ENCODE measurements around the gene RSPH6A.

Gene RSPH6A

DNA sequence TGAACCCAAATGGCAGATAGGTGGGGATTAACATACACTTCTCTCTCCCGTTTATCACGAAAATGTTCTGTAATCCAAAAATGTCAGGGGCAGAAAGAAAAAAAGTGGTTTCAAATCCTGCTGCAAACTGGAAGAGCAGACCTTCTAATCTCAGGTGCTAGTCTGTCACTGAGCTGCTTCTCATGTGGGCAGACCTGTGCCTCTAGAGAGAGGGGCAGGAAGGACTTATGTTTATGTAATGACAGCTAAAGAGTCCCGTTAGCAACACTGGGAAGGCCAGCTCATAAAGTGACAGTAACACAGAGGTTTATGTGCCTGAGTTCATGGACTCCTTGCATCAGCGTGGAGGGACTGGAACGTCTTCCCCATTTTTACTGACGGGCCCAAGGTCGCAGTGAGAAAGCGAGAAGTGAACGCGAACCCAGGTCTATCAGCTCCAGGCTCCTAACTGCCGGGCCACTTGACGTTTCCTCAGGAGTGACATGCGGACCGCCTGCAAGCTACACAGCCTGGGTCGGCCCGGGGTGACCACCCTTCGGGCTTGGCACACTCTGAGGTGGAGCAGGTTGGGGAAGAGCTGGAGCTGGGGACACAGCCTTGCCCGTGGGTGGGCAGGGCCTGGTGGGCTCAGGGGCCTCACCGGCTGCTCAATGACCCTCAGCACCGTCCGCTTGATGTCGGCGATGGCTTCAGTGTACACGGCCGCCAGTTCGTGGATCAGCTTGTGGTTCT is 9.6 kb upstream of the RSPH6A start:
- no peak for DNase-seq

- DNase-seq: no peak
Observed at GRCh38 chr19:45824041-45824471, 8.9 kb upstream of the RSPH6A start.

DNA sequence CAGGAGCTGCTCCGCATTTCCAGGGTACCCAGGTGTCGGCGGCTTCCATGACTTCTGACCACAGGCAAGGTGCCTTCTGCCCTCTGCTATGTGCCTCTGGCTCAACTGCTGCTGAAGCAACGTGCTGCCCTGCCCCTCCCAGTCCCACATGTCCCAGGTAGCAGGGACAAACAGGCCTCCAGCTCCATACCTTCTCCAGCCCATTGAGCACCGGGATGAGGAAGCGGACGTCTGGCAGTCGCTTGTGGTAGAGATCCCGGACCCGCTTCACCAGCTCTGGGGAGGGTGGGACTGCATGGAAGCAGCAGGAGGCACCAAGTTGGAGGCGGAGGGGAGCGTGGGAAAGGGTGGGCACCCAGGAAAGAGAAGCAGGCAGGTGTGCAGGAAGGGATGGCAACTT is 8.1 kb upstream of the RSPH6A start:
- no peak for DNase-seq

- no peak for DNase-seq
Observed at GRCh38 chr19:45822716-45823115, 7.6 kb upstream of the RSPH6A start.

- no peak for DNase-seq
Observed at GRCh38 chr19:45821570-45821969, 6.5 kb upstream of the RSPH6A start.

GRCh38 chr19:45821103-45821521 is 6.0 kb upstream of the RSPH6A start:
- no peak for DNase-seq

GRCh38 chr19:45820413-45821102 is 5.5 kb upstream of the RSPH6A start:
- no peak for DNase-seq

DNA sequence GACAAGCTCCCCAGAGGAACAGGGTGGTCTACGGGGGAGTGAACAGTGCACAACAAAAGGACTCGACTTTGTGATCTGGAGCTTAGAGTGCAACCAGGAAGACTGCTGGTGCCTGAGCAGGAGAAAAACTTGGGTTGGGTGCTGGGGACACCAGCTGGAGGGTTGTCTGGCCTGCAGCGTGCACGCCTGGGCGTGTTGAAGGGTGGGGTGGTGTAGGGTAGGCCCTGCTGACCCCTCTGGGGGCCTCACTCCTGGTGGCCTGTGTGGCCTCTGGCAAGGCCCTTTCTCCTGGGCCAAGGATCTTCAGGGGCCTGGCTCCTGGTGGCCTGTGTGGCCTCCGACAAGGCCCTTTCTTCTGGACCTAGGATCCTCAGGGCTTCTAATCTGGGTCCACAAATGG is 4.7 kb upstream of the RSPH6A start:
- no peak for DNase-seq

DNA sequence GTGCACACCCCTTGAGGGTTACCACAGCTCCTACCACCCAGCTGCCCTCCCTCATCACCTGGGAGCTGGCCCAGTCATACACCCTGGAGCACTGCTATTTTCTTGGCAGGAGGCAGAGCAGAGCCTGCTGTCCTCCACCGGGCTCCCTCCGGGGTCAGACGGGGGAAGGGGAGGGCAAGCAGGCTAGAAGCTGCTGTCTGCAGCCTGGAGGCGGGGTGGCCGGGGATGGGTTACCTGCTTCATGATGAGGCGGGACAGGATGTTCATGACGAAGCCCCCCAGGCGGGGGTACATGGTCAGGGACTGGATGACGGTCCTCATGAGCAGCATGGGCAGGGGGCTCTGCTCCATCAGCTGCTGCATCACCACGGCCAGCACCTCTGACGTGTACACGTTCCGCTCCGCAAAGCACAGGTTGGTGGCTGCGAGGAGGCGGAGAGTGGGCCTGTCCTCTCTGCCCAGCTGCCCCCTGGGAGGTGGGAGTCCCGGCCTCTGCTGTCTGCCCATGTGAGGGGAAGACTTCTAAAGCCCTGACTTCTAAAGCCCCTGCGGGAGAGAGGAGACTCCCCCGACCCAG is 2.7 kb upstream of the RSPH6A start:
- no peak for DNase-seq

DNA sequence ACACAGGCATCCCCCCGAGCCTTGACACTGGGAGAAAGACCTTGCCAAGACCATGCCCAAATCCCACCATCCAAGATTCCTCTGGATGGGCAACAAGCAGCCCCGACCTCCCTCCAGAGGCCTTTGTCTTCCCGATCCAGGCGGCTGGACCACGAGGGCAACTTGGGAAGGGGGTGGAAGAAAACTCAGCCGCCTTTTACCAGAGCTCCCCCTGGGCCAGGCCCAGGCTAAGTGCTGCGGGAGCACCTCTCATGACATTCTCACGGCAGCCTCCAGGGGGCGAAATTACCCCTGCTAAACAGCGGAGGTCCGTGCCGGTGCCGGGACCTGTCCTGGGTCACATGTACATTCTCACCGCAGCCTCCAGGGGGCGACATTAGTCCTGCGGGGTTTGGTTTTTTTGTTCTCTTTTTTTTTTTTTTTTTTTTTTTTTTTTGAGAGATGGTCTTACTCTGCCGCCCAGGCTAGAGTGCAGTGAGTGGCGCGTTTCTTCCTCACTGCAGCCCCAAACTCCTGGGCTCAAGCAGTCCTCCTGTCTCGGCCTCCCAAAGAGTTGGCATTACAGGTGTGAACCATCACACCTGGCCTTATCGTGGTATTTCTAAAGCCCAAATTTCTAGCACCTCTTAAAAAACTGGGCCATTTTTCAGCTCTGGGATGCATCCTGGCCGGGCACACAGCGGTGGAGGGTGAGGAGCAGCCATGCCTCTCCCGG is 2.1 kb upstream of the RSPH6A start:
- peak; percentile 95 for DNase-seq

- DNase-seq: no peak
Observed at GRCh38 chr19:45816236-45817009, 1.3 kb upstream of the RSPH6A start.

- no peak for DNase-seq
Observed at GRCh38 chr19:45815481-45816216, 541 bp upstream of the RSPH6A start.

GRCh38 chr19:45814166-45814780 is 835 bp downstream of the RSPH6A start:
- no peak for DNase-seq

DNA sequence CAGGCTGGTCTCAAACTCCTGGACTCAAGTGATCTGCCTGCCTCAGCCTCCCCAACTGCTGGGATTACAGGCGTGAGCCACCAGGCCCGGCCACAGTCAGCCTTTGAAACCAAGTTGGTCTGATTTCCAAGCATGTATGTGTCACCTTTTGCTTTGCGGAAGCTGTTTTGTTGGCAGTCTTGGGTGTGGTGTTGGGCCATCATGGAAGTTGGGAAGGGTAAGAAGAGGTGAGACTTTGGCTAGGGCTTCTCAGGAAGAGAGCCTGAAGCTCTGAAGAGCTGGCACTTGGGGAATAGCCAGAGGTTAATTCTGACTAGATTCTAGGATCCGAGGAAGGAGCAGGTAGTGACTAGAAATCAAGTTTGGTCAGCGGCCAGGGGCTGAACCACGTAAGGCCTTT is 2.8 kb downstream of the RSPH6A start:
- DNase-seq: no peak

- peak; percentile 26 for DNase-seq
Observed at GRCh38 chr19:45809643-45810159, 5.4 kb downstream of the RSPH6A start.

DNA sequence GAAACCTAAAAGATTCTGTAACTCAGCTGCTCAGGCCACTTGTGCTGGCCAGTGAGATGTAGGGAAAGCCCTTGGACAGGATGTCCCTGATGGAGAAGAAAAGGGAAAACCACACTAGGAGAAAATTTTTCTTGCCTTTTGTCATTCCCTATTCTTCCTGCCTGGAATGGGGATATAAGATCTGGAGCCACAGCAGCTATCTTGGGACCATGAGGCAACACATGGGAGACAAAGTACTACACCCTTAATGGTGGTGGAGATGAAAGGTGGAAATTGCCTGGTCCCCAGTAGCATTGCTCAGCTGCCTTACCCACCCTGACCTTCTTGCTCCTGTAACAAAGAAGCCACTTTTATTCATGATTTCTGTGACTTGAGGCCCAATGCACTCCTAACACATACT is 9.4 kb downstream of the RSPH6A start:
- no peak for DNase-seq

- no peak for DNase-seq
Observed at GRCh38 chr19:45804959-45805230, 10.2 kb downstream of the RSPH6A start.

GRCh38 chr19:45804140-45804958 is 10.8 kb downstream of the RSPH6A start:
- DNase-seq: no peak

- no peak for DNase-seq
Observed at GRCh38 chr19:45801603-45802175, 13.4 kb downstream of the RSPH6A start.

DNA sequence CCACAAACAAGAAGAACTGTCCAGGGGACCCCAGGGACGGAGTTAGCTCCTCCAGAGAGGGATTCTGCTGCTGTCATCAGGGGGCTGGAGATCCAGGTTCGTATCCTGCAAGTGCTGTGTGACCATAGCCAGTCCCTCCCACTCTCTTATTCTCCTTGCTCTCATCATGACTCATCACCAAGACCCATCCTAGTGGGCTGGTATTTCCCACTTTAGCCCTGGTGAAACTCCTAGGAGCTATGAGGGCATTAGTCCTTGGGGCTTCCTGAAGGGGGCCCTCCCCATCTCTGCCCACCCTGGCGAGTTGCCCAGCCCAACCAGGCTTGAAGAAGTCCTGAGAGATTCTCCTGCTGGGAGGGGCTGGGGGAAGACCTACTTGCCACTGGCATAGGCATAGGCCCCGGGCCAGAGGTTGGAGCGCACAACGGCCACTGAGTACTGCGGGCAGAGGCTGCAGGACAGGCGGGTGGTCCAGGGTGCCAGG is 15.0 kb downstream of the RSPH6A start:
- no peak for DNase-seq
